ENCODE results near the gene ZNF48. TPM values are rescaled to one million over a fixed set of nuclear protein-coding genes. Genes with fewer than 3 reads are reported as not detected.

The ZNF48 gene
- total RNA-seq, 3 donors from 2014 or later = 18.0 to 19.2 (median 18.1) TPM

DNA sequence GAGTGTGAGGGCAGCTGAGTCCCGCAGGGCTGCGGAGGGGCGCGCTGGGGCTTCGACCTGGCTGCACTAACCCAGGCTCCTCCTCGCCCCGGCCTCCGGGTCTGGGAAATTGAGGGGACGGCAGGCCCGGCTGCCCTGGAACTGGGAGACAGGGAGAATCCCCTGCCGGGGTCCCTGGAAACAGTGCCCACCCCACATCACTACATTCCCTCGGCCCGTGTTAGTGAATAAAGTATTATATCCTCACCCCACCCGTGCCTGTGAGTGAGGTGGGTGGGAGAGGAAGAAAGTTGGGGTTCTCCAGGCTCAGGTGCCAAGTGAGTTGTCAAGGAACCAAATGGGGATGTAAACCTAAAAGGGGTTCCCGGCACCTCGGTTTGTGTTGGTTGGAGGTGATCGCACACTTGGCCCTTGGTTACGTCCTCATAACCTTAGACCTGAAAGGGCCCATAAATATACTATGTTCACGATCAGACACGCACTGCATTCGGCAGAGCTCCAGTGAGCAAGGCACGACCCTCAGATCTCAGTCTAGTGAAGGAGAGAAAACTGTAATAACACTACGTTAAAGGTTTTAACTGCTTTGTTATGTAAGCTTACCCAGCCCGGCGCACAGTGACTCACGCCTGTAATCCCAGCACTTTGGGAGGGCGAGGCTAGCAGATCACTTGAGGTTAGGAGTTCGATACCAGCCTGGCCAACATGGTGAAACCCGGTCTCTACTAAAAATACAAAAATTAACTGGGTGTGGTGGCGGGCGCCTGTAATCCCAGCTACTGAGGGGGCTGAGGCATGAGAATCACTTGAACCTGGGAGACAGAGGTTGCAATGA is 23.3 kb downstream of the ZNF48 start:
- Mint-ChIP-seq H3K4me3 (peak overlapping the region; percentile 65), H3K36me3 (ENCODE audit: insufficient read depth) (peaks cover 29% of the 10 kb centered on the region), H3K9me3 (no peaks in the 10 kb centered on the region), H3K4me1 (ENCODE audit: low read depth) (peaks cover 19% of the 10 kb centered on the region), H3K27me3 (ENCODE audit: low read depth) (no peaks in the 10 kb centered on the region)
- DNase-seq (no peak), ATAC-seq (no peak)

DNA sequence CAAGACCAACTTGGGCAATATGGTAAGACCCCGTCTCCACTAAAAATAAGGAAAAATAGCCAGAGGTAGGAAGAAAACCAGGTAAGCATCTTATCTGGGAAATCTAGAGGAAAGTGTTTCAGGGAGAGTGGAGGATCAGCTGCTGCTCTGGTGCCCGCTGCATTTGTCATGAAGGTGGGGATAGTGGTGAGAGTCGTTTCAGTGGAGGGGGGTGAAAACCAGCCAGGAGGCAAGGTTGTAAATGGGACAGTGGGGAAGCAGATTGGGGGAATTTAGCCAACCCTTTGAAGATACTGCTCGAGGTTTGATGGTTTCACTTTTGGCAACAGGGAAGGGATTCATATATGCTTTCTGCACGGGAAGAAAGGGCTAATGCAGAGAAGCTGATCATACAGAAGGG is 25.8 kb downstream of the ZNF48 start:
- DNase-seq = no peak
- Mint-ChIP-seq H3K27me3 (ENCODE audit: low read depth) (no peaks in the 10 kb centered on the region), H3K4me1 (ENCODE audit: low read depth) (peaks cover 16% of the 10 kb centered on the region), H3K4me3 (no peak overlapping the region), H3K36me3 (ENCODE audit: insufficient read depth) (peaks cover 35% of the 10 kb centered on the region), H3K9me3 (no peaks in the 10 kb centered on the region)
- ATAC-seq = no peak

DNA sequence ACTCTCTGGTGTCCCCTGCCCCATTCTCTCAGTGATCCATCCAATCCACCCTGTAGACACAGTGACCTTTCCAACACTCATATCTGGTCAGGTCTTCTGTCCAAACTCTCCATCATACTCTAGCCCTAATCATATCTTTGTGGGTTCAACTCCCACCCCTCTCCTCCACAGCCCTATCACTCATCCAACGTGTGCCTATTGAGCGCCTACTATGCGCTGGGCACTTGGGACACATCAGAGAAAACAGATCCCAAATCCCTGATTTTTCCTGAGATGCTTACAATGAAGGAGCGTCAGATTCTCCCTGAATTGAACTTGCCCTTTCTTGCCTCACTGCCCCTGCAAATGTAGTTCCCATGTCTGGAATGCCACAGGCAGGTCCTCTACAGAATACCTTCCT is 32.8 kb downstream of the ZNF48 start:
- Mint-ChIP-seq H3K27me3 (ENCODE audit: low read depth) (no peaks in the 10 kb centered on the region), H3K4me1 (ENCODE audit: low read depth) (peaks cover 8% of the 10 kb centered on the region), H3K36me3 (ENCODE audit: insufficient read depth) (peaks cover 25% of the 10 kb centered on the region), H3K4me3 (no peak overlapping the region), H3K9me3 (no peaks in the 10 kb centered on the region)
- DNase-seq (no peak), ATAC-seq (no peak)

DNA sequence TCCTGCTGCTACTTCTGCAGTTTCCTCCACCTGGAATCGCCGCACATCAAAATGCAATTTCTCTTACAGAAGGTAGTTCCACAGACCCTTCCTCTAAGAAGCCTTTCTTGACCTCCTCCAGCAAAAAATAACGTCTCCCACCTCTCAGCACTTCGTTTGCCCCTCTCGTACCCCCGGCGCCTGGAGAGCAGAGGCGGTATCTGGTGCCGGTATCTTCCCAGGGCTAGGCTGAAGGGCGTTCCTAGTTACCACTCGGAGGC is 34.1 kb downstream of the ZNF48 start:
- H3K9me3 Mint-ChIP-seq = no peaks in the 10 kb centered on the region

DNA sequence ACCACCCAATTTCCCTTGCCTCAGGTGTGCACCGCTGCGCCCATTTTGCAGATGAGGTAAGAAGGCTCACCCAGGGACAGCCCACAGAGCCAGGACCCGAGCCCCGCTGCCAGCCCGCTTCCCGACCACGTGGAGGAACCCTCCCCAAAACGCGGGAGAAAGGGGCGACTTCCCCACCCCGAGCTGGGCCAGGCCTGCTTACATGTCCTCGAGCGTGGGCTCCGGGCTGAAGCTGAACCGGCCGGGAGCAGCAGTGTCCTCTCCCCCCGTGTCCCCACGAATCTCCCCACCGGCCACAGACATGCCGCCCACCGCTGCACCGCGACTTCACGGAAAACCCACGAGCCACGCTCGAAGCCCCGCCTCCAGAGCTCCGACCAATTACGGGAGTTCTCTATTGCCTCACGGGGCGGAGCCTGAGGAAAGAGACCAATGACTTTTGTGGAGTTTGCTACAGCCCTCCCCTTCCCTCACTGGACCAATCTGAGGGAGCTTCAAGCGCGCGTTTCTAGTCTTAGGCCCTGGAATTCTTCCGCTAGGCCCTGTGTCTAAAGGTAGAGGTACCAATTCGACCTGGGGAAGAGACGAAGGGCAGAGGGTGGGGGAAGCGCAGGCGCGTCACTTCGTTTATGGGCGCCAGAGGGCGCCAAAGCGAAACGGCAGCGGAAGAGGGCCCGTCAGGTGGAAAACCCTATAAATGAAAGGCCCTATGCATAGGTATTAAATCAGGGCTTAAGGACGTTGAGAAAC is 34.6 kb downstream of the ZNF48 start, which contains the start of gene DCTPP1:
Gene DCTPP1, minus strand, starts transcription at position 353 of the 750 bp plus-strand sequence. Its CDS starts 50 bp downstream, at position 303.
- Mint-ChIP-seq H3K4me1 (ENCODE audit: low read depth) (peaks cover 20% of the 10 kb centered on the region), H3K36me3 (ENCODE audit: insufficient read depth) (peaks cover 16% of the 10 kb centered on the region), H3K9me3 (no peaks in the 10 kb centered on the region), H3K4me3 (no peak within 1 kb of the TSS), H3K27me3 (ENCODE audit: low read depth) (no peaks in the 10 kb centered on the region)
- DNase-seq (peak; percentile 95), ATAC-seq (peak; percentile 97)

More for the DNA sequence above, 34.1 kb downstream of the ZNF48 start:
- DNase-seq = no peak
- Mint-ChIP-seq H3K4me1 (ENCODE audit: low read depth) (peaks cover 15% of the 10 kb centered on the region), H3K4me3 (no peak overlapping the region), H3K36me3 (ENCODE audit: insufficient read depth) (peaks cover 16% of the 10 kb centered on the region), H3K27me3 (ENCODE audit: low read depth) (no peaks in the 10 kb centered on the region)
- no peak for ATAC-seq

DNA sequence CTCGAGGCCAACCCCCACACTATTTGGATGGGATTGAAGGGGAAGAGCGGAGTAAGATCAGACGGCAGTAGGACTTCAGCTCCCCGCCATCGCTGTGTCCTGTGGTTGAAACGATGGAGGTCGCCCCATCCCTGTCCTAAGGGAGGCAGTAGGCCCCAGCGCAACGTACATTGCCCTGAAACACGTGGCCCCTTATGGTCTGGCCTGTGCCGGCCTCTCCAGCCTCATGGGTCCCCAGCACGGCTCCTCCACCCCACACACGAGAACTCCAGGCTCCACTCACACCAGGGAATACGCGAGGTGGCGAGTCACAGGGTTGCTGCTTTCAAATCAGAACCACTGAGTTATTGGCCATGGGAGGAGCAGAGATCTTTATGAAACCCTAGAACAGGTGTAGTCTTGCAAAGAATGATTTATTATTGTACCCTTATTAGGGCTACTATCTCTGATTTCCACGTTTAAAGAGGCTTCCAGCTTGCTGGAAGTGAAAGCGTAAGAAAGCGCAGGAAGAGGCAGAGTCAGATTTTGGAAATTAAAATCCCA is 35.3 kb downstream of the ZNF48 start:
- Mint-ChIP-seq H3K4me3 (no peak overlapping the region), H3K9me3 (no peaks in the 10 kb centered on the region), H3K4me1 (ENCODE audit: low read depth) (peaks cover 23% of the 10 kb centered on the region), H3K27me3 (ENCODE audit: low read depth) (no peaks in the 10 kb centered on the region), H3K36me3 (ENCODE audit: insufficient read depth) (peaks cover 16% of the 10 kb centered on the region)
- DNase-seq (no peak), ATAC-seq (peak; percentile 6 to 10)

DNA sequence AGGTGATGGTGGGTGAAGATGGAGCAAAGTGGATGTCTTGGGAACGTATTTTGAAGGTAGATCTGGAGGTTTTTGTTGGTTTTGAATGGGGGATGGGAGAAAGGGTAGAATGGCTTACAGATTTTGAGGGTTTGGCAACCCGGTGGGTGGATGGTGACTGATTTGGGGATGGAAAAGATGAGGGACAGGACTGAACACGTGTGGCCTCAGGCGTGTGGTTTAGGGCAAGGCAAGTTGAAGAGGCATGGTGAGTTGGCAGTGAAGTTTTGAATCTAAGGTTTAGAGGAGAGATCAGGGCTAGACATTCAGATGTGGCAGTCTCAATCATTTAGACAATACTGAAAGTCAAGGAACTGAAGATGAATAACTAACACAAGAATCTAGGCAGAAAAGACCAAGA is 39.6 kb downstream of the ZNF48 start:
- Mint-ChIP-seq H3K9me3 (no peaks in the 10 kb centered on the region), H3K27me3 (ENCODE audit: low read depth) (no peaks in the 10 kb centered on the region), H3K4me3 (no peak overlapping the region), H3K4me1 (ENCODE audit: low read depth) (peaks cover 17% of the 10 kb centered on the region), H3K36me3 (ENCODE audit: insufficient read depth) (no peaks in the 10 kb centered on the region)
- DNase-seq (no peak), ATAC-seq (peak; percentile 39 to 49)

DNA sequence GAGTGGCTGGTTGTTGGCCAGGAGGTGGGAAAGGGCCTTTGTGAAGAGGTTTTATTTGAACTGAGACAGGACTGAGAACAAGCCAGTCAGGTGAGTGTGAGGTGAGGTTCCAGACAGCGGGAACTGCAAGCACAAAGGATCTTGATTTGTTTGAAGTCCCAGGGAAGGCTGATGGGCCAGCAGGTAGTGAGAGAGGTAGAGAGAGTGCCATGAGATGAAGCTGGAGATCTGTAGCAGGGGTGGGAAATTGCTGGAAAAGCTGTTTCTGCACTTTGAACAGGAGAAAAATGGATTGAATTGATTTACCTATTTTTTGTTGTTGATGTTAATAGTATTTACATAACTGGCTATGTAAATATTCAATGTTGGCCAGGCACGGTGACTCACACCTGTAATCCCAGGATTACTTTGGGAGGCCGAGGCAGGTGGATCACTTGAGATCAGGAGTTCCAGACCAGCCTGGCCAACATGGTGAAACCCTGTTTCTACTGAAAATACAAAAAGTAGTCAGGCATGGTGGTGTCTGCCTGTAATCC is 42.4 kb downstream of the ZNF48 start:
- ATAC-seq = no peak
- Mint-ChIP-seq H3K27me3 (ENCODE audit: low read depth) (no peaks in the 10 kb centered on the region), H3K4me3 (no peak overlapping the region), H3K9me3 (no peaks in the 10 kb centered on the region), H3K4me1 (ENCODE audit: low read depth) (peaks cover 17% of the 10 kb centered on the region), H3K36me3 (ENCODE audit: insufficient read depth) (no peaks in the 10 kb centered on the region)
- DNase-seq = no peak

DNA sequence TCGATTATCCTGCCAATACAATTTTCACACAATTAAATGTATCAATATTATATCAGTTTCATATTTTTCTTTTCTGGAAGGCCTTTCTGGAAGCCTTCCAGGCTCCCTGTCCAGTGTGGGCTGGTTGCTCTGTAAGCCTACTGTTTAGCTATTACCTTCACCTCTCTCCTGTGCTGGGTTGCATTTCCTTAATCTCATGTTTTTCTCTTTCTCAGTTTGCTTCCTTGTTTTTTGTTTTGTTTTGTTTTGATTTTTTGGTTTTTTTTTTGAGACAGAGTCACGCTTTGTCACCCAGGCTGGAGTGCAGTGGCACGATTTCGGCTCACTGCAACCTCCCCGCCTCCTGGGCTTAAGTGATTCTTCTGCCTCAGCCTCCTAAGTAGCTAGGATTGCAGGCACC is 43.6 kb downstream of the ZNF48 start:
- ATAC-seq (no peak), DNase-seq (no peak)
- H3K4me1 Mint-ChIP-seq (ENCODE audit: low read depth) = peaks cover 23% of the 10 kb centered on the region
- H3K36me3 Mint-ChIP-seq (ENCODE audit: insufficient read depth) = peaks cover 9% of the 10 kb centered on the region
- H3K9me3 Mint-ChIP-seq = no peaks in the 10 kb centered on the region
- no peak overlapping the region for H3K4me3 Mint-ChIP-seq
- no peaks in the 10 kb centered on the region for H3K27me3 Mint-ChIP-seq (ENCODE audit: low read depth)

DNA sequence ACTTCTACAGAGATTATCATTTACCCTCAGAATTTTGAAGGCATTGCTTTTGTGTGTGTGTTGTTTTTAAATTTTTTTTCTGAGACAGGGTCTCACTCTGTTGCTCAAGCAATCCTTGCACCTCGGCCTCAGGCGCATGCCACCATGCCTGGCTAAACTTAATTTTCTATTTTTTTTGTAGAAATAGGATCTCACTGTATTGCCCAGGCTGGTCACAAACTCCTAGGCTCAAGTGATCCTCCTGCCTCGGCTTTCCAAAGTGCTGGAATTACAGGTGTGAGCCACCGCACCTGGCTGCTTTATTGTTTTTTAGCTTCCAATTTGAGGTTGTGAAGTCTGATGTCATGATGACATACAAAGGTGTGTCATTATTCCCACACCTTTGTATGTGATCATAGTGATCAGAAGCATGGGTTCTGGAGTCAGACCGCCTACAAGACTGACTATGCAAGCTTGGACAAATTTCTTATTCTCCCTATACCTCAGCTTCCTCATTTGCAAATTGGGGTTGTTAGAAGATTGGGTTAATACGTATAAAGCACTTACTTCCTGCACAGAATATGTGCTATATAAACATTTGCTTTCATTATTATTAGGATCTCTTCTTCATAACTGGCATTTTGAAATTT is 44.6 kb downstream of the ZNF48 start:
- DNase-seq (no peak), ATAC-seq (no peak)
- Mint-ChIP-seq H3K9me3 (no peaks in the 10 kb centered on the region), H3K4me3 (no peak overlapping the region), H3K36me3 (ENCODE audit: insufficient read depth) (peaks cover 15% of the 10 kb centered on the region), H3K27me3 (ENCODE audit: low read depth) (no peaks in the 10 kb centered on the region), H3K4me1 (ENCODE audit: low read depth) (peaks cover 24% of the 10 kb centered on the region)

DNA sequence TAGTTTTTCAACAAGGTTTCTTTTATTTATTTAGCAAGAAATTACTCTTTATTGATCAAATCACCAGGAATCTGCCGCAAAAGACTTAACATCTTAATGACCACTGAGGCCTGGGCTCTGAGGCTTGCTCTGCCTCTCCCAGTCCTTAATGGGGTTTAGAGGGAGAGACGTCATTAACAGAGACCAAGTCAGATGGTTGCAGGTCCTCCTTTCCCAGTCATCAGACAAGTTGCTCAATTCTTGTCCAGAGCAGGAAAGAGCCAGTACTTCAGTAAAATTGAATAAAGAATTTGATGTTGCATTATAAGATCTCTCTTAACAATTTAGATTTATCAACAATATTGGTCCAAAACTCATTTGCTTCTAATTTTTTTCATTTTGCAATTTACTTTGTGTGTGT is 48.4 kb downstream of the ZNF48 start:
- H3K27me3 Mint-ChIP-seq (ENCODE audit: low read depth) = no peaks in the 10 kb centered on the region
- DNase-seq = no peak
- H3K4me1 Mint-ChIP-seq (ENCODE audit: low read depth) = peaks cover 30% of the 10 kb centered on the region
- H3K36me3 Mint-ChIP-seq (ENCODE audit: insufficient read depth) = peaks cover 16% of the 10 kb centered on the region
- no peak for ATAC-seq
- H3K4me3 Mint-ChIP-seq = peak overlapping the region; percentile 90
- H3K9me3 Mint-ChIP-seq = no peaks in the 10 kb centered on the region

DNA sequence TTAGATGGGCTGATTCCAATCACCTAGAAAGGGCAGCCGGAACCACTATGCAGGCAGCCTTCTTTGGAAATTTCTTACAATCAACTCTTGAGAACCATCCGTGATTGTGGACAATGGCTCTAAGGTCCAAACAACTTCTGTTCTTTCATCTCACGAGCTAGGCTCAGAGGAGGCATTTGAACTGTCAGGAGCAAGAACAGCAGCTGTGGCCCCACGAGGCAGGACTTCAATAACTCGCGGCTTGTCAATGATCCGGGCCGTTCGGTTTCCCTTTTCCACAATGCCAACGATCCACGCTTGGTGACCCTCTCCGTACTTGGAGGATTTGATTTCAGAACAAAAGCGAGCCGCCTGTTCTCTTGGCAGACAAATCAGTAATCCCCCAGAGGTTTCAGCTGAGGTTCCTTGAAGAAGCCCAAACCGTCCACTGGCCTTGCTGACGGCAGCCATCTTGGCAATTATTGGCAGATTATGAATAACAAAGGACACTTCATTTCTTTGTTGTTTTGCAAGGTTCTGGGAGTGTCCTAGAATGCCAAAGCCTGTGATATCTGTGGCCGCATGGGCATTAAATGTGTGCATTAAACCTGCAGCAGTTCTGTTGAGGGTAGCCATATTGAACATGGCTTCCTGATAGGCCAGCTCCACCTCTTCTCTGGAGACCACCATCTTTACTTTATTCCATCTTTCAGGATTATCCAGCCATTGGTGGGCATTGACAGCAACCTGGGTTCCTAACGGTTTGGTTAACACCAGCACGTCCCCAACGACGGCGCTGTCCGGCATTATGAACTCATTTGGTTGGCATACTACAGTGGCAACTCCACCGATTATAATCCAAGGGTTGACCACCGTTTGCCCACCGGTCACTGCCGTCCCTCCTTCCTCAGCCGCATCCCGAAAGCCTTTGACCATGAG is 49.3 kb downstream of the ZNF48 start:
- no peaks in the 10 kb centered on the region for H3K27me3 Mint-ChIP-seq (ENCODE audit: low read depth)
- peaks cover 31% of the 10 kb centered on the region for H3K4me1 Mint-ChIP-seq (ENCODE audit: low read depth)
- H3K9me3 Mint-ChIP-seq = no peaks in the 10 kb centered on the region
- DNase-seq (no peak), ATAC-seq (no peak)
- peak overlapping the region; percentile 90 for H3K4me3 Mint-ChIP-seq
- peaks cover 16% of the 10 kb centered on the region for H3K36me3 Mint-ChIP-seq (ENCODE audit: insufficient read depth)

DNA sequence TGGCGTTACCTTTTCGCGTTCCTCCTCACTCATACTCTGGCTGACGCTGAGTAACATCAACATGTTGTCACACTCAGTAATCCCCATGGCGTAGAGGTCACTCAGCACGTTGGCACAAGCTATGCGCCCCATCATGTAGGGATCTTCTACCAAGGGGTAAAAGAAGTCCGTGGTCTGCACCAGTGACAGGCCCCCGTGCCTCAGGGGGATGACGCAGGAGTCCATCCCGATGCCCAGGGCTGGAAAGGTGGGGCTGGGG is 49.9 kb downstream of the ZNF48 start:
- peaks cover 16% of the 10 kb centered on the region for H3K36me3 Mint-ChIP-seq (ENCODE audit: insufficient read depth)
- H3K27me3 Mint-ChIP-seq (ENCODE audit: low read depth) = no peaks in the 10 kb centered on the region
- no peaks in the 10 kb centered on the region for H3K9me3 Mint-ChIP-seq
- peak overlapping the region; percentile 90 for H3K4me3 Mint-ChIP-seq
- H3K4me1 Mint-ChIP-seq (ENCODE audit: low read depth) = peaks cover 35% of the 10 kb centered on the region
- DNase-seq (no peak), ATAC-seq (no peak)

Data from activated T-cell treated with anti-CD3 and anti-CD28 coated beads, Interleukin-2, amount 50 U/mL, for 4 hours (primary cell).